ENCODE data around the gene DNASE1L1. TPM values are rescaled to one million over a fixed set of nuclear protein-coding genes. Genes with fewer than 3 reads are reported as not detected.

DNASE1L1 gene
- total RNA-seq, 1 experiment from 2014 or later: 14.3 TPM

DNA sequence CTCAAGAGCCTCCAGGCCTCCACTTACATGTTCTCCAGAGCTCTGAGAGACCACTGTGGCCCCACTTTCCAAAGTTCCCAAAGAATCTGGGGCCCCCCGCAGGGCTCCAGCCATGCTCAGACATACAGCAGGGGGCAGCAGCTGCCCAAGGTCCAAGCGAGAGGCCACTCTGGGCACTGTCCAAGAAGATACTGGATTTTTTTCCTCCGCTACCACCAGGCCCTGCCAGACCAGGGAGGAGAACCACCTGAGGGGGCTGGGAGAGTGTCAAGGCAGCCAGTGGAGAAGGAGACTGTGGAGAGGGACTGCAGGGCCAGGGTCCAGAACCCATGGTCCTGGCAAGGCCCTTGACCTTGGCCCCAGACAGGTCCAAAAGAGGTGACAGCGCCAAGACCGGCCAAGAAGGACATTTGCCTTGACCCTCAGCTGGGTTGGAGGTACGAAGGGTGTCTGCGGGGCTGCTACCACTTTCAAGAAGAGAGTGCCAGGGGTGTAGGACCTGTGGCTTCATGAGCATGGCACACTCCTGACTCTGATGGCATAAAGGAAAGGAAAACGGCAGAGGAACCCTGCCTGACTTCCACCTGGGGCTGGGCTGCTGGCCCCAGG lies 24.7 kb downstream of the DNASE1L1 start:
- no peak for DNase-seq (ENCODE audit: low read depth)

- no peak for DNase-seq (ENCODE audit: low read depth)
Observed at GRCh38 chrX:154383359-154384283, 25.4 kb downstream of the DNASE1L1 start.

DNA sequence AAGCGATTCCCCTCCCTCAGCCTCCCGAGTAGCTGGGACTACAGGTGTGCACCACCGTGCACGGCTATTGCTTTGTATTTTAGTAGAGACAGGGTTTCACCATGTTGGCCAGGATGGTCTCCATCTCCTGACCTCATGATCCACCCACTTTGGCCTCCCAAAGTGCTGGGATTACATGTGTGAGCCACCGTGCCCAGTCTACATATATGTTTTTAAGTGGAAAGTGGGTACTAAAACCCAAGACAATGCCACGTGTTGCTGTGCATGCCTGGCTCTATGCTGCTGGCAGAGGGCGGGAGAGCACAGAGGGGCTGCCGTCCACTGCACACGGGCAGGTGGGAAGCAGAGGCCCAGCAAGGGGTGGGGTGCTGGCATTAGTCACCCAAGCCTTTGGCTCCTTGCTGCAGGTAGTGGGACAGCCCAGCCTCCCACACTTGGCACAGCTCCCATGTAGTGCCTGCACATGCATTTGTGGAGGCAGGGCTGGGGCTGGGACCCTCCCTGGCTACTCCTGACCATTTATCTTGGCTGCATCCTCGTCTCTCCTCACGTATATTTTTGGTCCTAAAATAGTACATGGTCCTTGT lies 26.5 kb downstream of the DNASE1L1 start:
- DNase-seq (ENCODE audit: low read depth): no peak

DNA sequence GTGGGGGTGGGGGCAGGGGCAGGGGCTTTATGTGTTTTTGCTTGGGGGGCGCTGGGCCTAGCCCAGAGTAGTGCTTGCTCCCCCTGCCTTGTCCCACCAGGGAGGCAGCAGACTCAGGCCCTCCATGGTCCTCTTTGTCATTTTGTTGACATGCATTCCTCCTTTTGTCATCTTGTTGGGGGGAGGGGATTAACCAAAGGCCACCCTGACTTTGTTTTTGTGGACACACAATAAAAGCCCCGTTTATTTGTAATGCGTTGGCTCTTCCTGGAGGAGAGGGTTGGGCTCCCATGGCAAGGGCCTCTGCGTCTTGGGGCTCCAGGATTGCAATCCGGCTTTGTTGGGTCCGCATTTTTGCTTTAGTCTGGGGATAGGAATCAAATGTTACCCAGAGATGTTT lies 27.8 kb downstream of the DNASE1L1 start:
- DNase-seq (ENCODE audit: low read depth): no peak

DNA sequence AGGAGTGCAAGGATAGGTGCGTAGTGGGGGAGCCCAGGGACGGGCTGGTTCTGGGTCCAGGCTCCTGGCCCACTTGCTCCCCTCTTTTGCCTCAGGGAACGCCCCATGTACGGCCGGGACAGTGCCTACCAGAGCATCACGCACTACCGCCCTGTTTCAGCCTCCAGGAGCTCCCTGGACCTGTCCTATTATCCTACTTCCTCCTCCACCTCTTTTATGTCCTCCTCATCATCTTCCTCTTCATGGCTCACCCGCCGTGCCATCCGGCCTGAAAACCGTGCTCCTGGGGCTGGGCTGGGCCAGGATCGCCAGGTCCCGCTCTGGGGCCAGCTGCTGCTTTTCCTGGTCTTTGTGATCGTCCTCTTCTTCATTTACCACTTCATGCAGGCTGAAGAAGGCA lies 28.3 kb downstream of the DNASE1L1 start:
- no peak for DNase-seq (ENCODE audit: low read depth)

DNA sequence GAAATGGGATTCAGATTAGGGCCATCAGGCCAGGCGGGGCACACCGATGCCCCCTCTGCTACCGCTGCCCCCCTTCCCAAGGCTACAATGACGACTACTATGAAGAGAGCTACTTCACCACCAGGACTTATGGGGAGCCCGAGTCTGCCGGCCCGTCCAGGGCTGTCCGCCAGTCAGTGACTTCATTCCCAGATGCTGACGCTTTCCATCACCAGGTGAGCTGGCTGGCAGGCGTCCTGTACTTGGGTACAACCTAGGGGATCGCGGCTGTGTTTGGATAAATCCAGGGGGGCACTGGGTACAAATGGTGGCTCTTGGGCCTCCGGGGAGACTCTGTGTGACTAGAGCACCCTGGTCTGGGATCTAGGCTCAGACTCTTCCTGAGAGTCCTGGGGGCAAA lies 28.9 kb downstream of the DNASE1L1 start:
- no peak for DNase-seq (ENCODE audit: low read depth)

DNA sequence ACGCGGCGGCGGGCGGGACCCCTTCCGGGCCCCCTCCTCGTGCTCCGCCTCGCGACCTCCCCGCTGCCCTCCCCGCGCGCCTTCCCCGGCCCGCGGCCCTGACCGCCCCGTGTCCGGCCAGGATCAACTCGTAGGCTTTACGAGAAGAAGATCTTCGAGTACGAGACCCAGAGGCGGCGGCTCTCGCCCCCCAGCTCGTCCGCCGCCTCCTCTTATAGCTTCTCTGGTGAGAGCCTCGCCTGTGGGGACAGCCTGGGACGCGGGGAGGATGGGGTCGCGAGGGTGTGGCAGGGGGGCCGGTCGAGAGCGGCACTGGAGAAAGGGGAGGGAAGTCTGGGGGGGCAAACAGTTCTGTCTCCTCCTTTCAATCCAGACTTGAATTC lies 29.5 kb downstream of the DNASE1L1 start:
- DNase-seq (ENCODE audit: low read depth): no peak

GRCh38 chrX:154378799-154379568 lies 30.1 kb downstream of the DNASE1L1 start, which contains the start of gene EMD:
TSS of gene EMD (plus strand) at chrX:154379295. CDS start at chrX:154379485, 190 bp downstream.
- DNase-seq (ENCODE audit: low read depth): peak; percentile 94

DNA sequence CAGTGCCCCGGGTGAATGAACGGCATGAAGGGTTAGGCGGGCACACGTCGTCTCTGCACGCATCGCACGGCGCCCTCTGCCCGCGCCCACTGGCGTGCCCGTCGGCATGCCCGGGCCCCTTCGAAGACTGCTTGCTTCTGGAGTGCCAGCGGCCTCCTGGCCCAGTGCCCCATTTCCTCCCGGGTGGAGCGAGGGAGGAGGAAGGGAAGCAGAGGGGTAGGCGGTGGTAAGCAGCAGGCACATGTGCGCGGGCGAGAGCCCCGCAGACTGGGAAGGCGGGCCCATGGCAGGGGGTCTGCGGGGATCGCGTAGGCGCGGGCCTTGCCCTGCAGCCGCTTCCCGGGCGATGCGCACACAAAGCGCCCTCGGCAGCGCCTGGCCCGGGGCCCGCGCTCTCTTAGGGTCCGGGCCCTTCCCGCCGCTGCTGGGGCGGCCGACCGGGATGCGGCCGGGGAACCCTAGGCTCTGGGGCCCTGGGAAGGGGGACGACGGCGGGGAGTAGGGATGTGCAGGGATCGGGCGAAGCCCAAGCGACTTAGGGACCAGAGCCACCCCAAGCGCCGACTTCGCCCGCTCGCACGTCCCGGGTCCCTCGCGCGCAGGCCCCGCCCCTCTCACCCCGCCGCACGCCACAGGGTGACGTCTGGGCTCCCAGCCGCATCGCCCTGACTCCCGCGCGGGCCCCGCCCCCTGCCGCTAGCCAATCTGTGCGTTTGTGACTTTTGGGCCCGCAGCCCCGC lies 30.8 kb downstream of the DNASE1L1 start:
- DNase-seq (ENCODE audit: low read depth): peak; percentile 58

DNA sequence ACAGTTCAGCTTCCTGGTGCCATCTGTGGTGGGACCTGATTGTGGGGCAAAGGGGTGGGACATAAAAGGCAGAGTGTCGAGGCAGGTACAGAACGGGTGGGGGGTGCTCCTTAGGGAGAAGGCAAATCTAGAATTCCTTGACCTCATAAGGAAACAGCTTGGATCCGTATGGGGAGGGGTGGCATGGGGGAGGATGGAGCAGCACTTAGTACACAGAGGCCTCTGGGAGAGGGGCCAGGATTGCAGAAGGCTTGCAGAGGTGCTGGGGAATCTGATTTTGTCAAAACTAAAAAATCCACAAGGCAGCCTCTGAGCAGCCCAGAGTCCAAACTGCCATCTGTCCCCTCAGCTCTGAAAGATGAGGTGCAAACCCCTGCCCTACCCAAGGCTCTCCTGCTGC lies 32.3 kb downstream of the DNASE1L1 start:
- DNase-seq (ENCODE audit: low read depth): no peak

GRCh38 chrX:154375156-154375504 lies 33.9 kb downstream of the DNASE1L1 start:
- no peak for DNase-seq (ENCODE audit: low read depth)

- DNase-seq (ENCODE audit: low read depth): peak; percentile 16
Observed at GRCh38 chrX:154374313-154375155, 34.5 kb downstream of the DNASE1L1 start, which contains the start of gene FLNA. TSS of gene FLNA (minus strand) at chrX:154374634. CDS start at chrX:154371245, 3,389 bp downstream.

- peak; percentile 77 for DNase-seq (ENCODE audit: low read depth)
Observed at GRCh38 chrX:154373340-154374306, 35.4 kb downstream of the DNASE1L1 start.

- DNase-seq (ENCODE audit: low read depth): peak; percentile 38
Observed at GRCh38 chrX:154372612-154373022, 36.4 kb downstream of the DNASE1L1 start.

- no peak for DNase-seq (ENCODE audit: low read depth)
Observed at GRCh38 chrX:154371789-154372300, 37.2 kb downstream of the DNASE1L1 start.

DNA sequence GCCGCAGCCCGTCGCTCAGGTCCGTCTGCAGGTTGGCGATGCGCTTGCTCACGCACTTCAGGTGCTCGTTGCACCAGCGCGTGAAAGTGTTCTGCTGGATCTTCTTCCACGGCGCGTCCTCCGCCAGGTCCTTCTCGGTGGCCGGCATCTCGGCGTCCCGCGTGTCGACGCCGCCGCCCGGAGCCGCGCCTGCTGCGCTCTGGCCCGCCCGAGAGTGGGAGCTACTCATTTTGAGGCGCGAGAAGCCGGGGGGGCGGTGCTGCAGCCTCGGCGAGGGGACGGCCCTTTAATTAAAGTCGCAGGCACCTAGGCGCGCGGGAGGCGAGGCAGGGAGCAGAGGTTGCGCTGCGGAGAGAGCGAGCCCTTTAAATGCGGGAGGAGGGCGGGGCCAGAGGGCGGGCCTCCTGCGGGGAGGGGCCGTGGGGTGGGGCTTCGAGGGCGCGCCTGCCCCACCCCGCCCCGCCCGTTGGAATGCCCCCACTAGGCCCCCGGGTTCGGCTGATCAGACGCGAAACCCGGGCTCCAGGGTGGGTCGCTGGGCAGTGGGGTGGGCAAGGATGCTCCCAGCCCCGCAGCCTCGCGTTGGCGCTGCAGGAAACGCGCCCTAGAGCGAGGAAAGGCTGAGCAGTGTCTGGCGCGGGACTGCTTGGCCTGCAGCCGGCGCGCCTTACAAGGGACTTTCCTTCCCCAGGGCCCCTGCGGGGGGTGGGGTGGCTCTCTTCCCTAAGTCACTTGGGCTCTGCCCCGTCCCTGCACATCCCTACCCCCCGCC lies 37.9 kb downstream of the DNASE1L1 start:
- peak; percentile 90 for DNase-seq (ENCODE audit: low read depth)

DNA sequence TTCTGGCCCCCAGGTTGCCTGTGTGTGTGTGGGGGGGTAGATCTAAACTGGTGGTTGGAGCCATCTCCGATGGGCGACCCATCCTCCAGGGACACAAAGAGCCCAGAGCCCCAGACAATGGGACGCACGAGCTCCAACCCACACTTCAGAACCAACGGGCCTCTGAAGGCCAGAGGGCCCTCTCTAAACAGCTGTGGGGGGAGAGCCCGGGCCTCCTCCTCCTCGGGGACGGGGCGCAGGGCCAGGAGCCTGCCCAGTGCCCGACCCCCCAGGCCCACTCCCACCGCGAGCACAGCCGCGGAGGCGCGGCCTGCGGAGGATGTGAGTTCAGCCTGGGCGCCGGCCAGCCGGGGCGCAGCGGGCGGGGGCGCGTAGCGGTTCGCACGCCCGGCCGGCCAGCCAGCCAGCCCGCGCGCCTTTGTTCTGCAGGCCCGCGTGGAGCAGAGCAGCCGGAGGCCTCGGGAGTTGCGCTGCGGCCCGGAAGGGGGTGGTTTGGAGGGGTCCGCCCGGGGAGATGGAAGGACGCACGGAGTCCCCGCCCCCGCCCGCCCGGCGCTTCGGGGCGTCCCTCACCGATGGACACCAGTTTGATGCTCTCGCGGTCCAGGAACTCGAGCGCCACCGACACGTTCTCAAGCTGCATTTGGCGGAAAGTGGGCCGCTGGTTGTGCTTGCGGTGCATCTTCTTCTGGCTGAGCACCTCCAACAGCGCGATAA lies 38.6 kb downstream of the DNASE1L1 start:
- no peak for DNase-seq (ENCODE audit: low read depth)
